IPS DF 6.9 (cell line): ENCODE results near the gene PGAM5.
"Not testable (repeated sequence)": the region's sequence is repeated elsewhere in the genome, so short reads cannot be mapped to it uniquely, and the experiment has no call there.

ENCODE experiments used
- DNase-seq: peaks from one replicate; pipeline ENCODE4 v3.0.0-alpha.2; 2013; ENCODE audit warnings: low read depth, low spot score
- H3K27ac ChIP-seq: one replicate; pipeline ENCODE4 v1.5.1; 2013; ENCODE audit warnings: low read length, control low read depth
- H3K27me3 ChIP-seq: 2 replicates; pipeline ENCODE4 v1.6.1; 2013; ENCODE audit warnings: mild to moderate bottlenecking, low read length; ENCODE audit not compliant: control insufficient read depth, insufficient read depth
- H3K36me3 ChIP-seq: 2 replicates; pipeline ENCODE4 v1.6.1; 2013; ENCODE audit warnings: low read length; ENCODE audit not compliant: control insufficient read depth, insufficient read depth
- H3K4me1 ChIP-seq: 2 replicates; pipeline ENCODE4 v1.6.1; 2013; ENCODE audit warnings: low read length; ENCODE audit not compliant: control insufficient read depth, insufficient read depth
- H3K4me3 ChIP-seq: 2 replicates; pipeline ENCODE4 v1.5.1; 2013; ENCODE audit warnings: mild to moderate bottlenecking, low read length
- H3K9me3 ChIP-seq: 2 replicates; pipeline ENCODE4 v1.6.1; 2013; ENCODE audit warnings: low read length, inconsistent platforms; ENCODE audit not compliant: control insufficient read depth, insufficient read depth
- WGBS: extraction: QIAGEN DNeasy Blood & Tissue Kit; methylation state at CpG from one replicate; pipeline ENCODE4 v1.1.7; 2013; ENCODE audit warnings: mixed read lengths, missing lambda C conversion rate; ENCODE audit not compliant: insufficient read length, insufficient coverage; 5-methylcytosine and 5-hydroxymethylcytosine counted together

The PGAM5 gene

GRCh38 chr12:132689227-132689626, 21.4 kb upstream of the PGAM5 start:
- Histone ChIP-seq H3K36me3 (no peaks in the 10 kb centered on the region), H3K27me3 (peaks cover 4% of the 10 kb centered on the region; the same call in 1 of the 2 replicates), H3K9me3 (no peaks in the 10 kb centered on the region), H3K27ac (no peak overlapping the region), H3K4me3 (peak overlapping the region; percentile 7; the same call in 1 of the 2 replicates), H3K4me1 (0 out of 2 replicates have a peak, but pooled peaks cover 1% of the 10 kb centered on the region)
- no CpG with 5 or more reads among the region's 18 CpGs for WGBS
- no peak for DNase-seq

GRCh38 chr12:132690112-132690511, 20.5 kb upstream of the PGAM5 start:
- Histone ChIP-seq H3K9me3 (no peaks in the 10 kb centered on the region), H3K27me3 (peaks cover 4% of the 10 kb centered on the region; the same call in 1 of the 2 replicates), H3K4me3 (no peak overlapping the region), H3K4me1 (0 out of 2 replicates have a peak, but pooled peaks cover 1% of the 10 kb centered on the region), H3K27ac (no peak overlapping the region), H3K36me3 (no peaks in the 10 kb centered on the region)
- DNase-seq, result no peak
- no CpG with 5 or more reads among the region's 9 CpGs for WGBS

- no CpG with 5 or more reads among the region's 3 CpGs for WGBS
- H3K27ac ChIP-seq, H3K27me3 ChIP-seq, H3K36me3 ChIP-seq, DNase-seq, H3K9me3 ChIP-seq, H3K4me1 ChIP-seq, H3K4me3 ChIP-seq: not testable (repeated sequence)
Measured at GRCh38 chr12:132692030-132692429, 18.6 kb upstream of the PGAM5 start.

- not testable (repeated sequence) for H3K27ac ChIP-seq, H3K27me3 ChIP-seq, H3K4me1 ChIP-seq, DNase-seq, H3K9me3 ChIP-seq, H3K4me3 ChIP-seq, H3K36me3 ChIP-seq
- no CpG with 5 or more reads among the region's 3 CpGs for WGBS
Measured at GRCh38 chr12:132694888-132695287, 15.8 kb upstream of the PGAM5 start.

- Histone ChIP-seq H3K4me1 (no peaks in the 10 kb centered on the region), H3K27ac (no peak overlapping the region), H3K9me3 (no peaks in the 10 kb centered on the region), H3K36me3 (peaks cover 4% of the 10 kb centered on the region; the same call in 1 of the 2 replicates), H3K4me3 (no peak overlapping the region), H3K27me3 (no peaks in the 10 kb centered on the region)
- no peak for DNase-seq
- WGBS, result no CpG with 5 or more reads among the region's 12 CpGs
Measured at GRCh38 chr12:132695431-132695830, 15.2 kb upstream of the PGAM5 start.

GRCh38 chr12:132698341-132698740, 12.3 kb upstream of the PGAM5 start:
- Histone ChIP-seq H3K36me3 (peaks cover 8% of the 10 kb centered on the region), H3K9me3 (no peaks in the 10 kb centered on the region), H3K4me1 (no peaks in the 10 kb centered on the region; the same call in 1 of the 2 replicates), H3K4me3 (no peak overlapping the region), H3K27me3 (no peaks in the 10 kb centered on the region), H3K27ac (no peak overlapping the region)
- no peak for DNase-seq
- WGBS, result no CpG with 5 or more reads among the region's 5 CpGs

GRCh38 chr12:132700212-132700822, 10.3 kb upstream of the PGAM5 start:
- no peaks in the 10 kb centered on the region; the same call in 1 of the 2 replicates for H3K4me1 ChIP-seq
- H3K27me3 ChIP-seq, result no peaks in the 10 kb centered on the region
- DNase-seq, result no peak
- no peak overlapping the region for H3K27ac ChIP-seq
- peaks cover 7% of the 10 kb centered on the region for H3K36me3 ChIP-seq
- no peaks in the 10 kb centered on the region for H3K9me3 ChIP-seq
- no peak overlapping the region for H3K4me3 ChIP-seq
- WGBS, result no CpG with 5 or more reads among the region's 10 CpGs

GRCh38 chr12:132702640-132703039, 8.0 kb upstream of the PGAM5 start:
- Histone ChIP-seq H3K4me3 (no peak overlapping the region), H3K4me1 (no peaks in the 10 kb centered on the region; the same call in 1 of the 2 replicates), H3K27ac (no peak overlapping the region), H3K27me3 (no peaks in the 10 kb centered on the region), H3K9me3 (no peaks in the 10 kb centered on the region), H3K36me3 (peaks cover 4% of the 10 kb centered on the region)
- WGBS, result no CpG with 5 or more reads among the region's 4 CpGs
- no peak for DNase-seq

- H3K9me3 ChIP-seq, result no peaks in the 10 kb centered on the region
- H3K4me3 ChIP-seq, result no peak overlapping the region
- DNase-seq, result no peak
- WGBS, result no CpG with 5 or more reads among the region's 9 CpGs
- peaks cover 4% of the 10 kb centered on the region for H3K36me3 ChIP-seq
- no peaks in the 10 kb centered on the region for H3K27me3 ChIP-seq
- H3K27ac ChIP-seq, result no peak overlapping the region
- H3K4me1 ChIP-seq, result no peaks in the 10 kb centered on the region; the same call in 1 of the 2 replicates
Measured at GRCh38 chr12:132703641-132704040, 7.0 kb upstream of the PGAM5 start.

GRCh38 chr12:132707241-132707640, 3.4 kb upstream of the PGAM5 start:
- Histone ChIP-seq H3K9me3 (no peaks in the 10 kb centered on the region), H3K27ac (no peak overlapping the region), H3K36me3 (peaks cover under 1% of the 10 kb centered on the region; the same call in 1 of the 2 replicates), H3K4me1 (no peaks in the 10 kb centered on the region; the same call in 1 of the 2 replicates), H3K4me3 (no peak overlapping the region), H3K27me3 (no peaks in the 10 kb centered on the region)
- no CpG with 5 or more reads among the region's 6 CpGs for WGBS
- DNase-seq, result no peak

GRCh38 chr12:132708150-132708549, 2.5 kb upstream of the PGAM5 start:
- WGBS, result no CpG with 5 or more reads among the region's 2 CpGs

More at GRCh38 chr12:132708150-132708549, 2.5 kb upstream of the PGAM5 start:
- Histone ChIP-seq H3K36me3 (no peaks in the 10 kb centered on the region; the same call in 1 of the 2 replicates), H3K27ac (no peak overlapping the region), H3K27me3 (no peaks in the 10 kb centered on the region), H3K9me3 (no peaks in the 10 kb centered on the region), H3K4me1 (no peaks in the 10 kb centered on the region; the same call in 1 of the 2 replicates), H3K4me3 (no peak overlapping the region)
- no peak for DNase-seq
